Fibroblast of lung (primary cell): ENCODE measurements around the gene PDE3A. TPM values are rescaled to one million over a fixed set of nuclear protein-coding genes. Genes with fewer than 3 reads are reported as not detected.

ENCODE experiments used
- DNase-seq, 2 donors: peaks; one replicate each; pipeline versions ENCODE4 v3.0.0 to v3.0.0-alpha.2; 2010; ENCODE audit warnings: low read depth in 2 of 2
- H2AFZ ChIP-seq: 2 replicates; pipeline ENCODE4 v1.5.1; 2012; ENCODE audit warnings: low read length, control low read depth, inconsistent platforms
- H3K27ac ChIP-seq: 2 replicates; pipeline ENCODE4 v1.5.1; 2011; ENCODE audit warnings: low read length, control low read depth; ENCODE audit not compliant: insufficient read depth
- H3K27me3 ChIP-seq: 2 replicates; pipeline ENCODE4 v1.5.1; 2011; ENCODE audit warnings: mild to moderate bottlenecking, low read length; ENCODE audit not compliant: control insufficient read depth, insufficient read depth
- H3K36me3 ChIP-seq: 2 replicates; pipeline ENCODE4 v1.5.1; 2011; ENCODE audit warnings: low read length; ENCODE audit not compliant: control insufficient read depth, insufficient read depth
- H3K4me1 ChIP-seq: 2 replicates; pipeline ENCODE4 v1.5.1; 2011; ENCODE audit warnings: low read length; ENCODE audit not compliant: control insufficient read depth, insufficient read depth; ENCODE audit errors: extremely low read depth
- H3K4me2 ChIP-seq: 2 replicates; pipeline ENCODE4 v1.5.1; 2011; ENCODE audit warnings: low read length, control low read depth; ENCODE audit not compliant: insufficient read depth; ENCODE audit errors: extremely low read depth
- H3K4me3 ChIP-seq, 4 experiments: fragments of 200-600 bp in 1 of 4; sonication (generic) in 1 of 4; replicated peaks in 1 of 4; 2 replicates each; pipeline ENCODE4 v1.5.1; 2011 to 2016; ENCODE audit warnings: low read length in 4 of 4, low read depth in 3 of 4, mild to moderate bottlenecking in 3 of 4, control low read depth in 2 of 4, inconsistent platforms in 1 of 4, mixed read lengths in 1 of 4; ENCODE audit not compliant: insufficient read depth in 1 of 4; ENCODE audit errors: control extremely low read depth in 1 of 4
- H3K79me2 ChIP-seq: 2 replicates; pipeline ENCODE4 v1.5.1; 2012; ENCODE audit warnings: mild to moderate bottlenecking, low read length, inconsistent platforms; ENCODE audit not compliant: control insufficient read depth, insufficient read depth
- H3K9ac ChIP-seq: 2 replicates; pipeline ENCODE4 v1.5.1; 2011; ENCODE audit warnings: mild to moderate bottlenecking, low read length, control low read depth; ENCODE audit not compliant: insufficient read depth
- H3K9me3 ChIP-seq: 2 replicates; pipeline ENCODE4 v1.5.1; 2012; ENCODE audit warnings: low read depth, low read length; ENCODE audit not compliant: control insufficient read depth, insufficient read depth
- H4K20me1 ChIP-seq: 2 replicates; pipeline ENCODE4 v1.5.1; 2011; ENCODE audit warnings: low read length; ENCODE audit not compliant: control insufficient read depth, insufficient read depth; ENCODE audit errors: extremely low read depth
- CTCF ChIP-seq, 2 donors: IDR thresholded peaks in 1 of 2; conservative IDR thresholded peaks in 1 of 2; 1 replicate in 1 of 2; 2 replicates in 1 of 2; pipeline ENCODE4 v1.5.1; 2011 to 2012; ENCODE audit warnings: low read length in 2 of 2, control low read depth in 1 of 2, inconsistent platforms in 1 of 2, low read depth in 1 of 2, mild to moderate bottlenecking in 1 of 2
- EZH2 ChIP-seq: IDR thresholded peaks from 2 replicates; pipeline ENCODE4 v1.5.1; 2012; ENCODE audit warnings: low read length, control low read depth, mild to moderate bottlenecking; ENCODE audit errors: missing control alignments
- polyA plus RNA-seq, 2 donors: library from polyadenylated mRNA; depleted of rRNA in 1 of 2; stranded (reverse) in 1 of 2; unstranded in 1 of 2; fragments of >200 nt; gene quantifications; 2 replicates each; pipeline ENCODE4 v1.2.1, GENCODE V29; 2011 to 2012; ENCODE audit warnings: missing spikeins in 1 of 2
- total RNA-seq: library from RNA; depleted of rRNA; stranded (reverse); fragments of >200 nt; gene quantifications from 2 replicates; pipeline ENCODE4 v1.2.1, GENCODE V29; 2014

The PDE3A gene
- total and polyA plus RNA-seq, 2 donors (not counting 1 experiment from before 2014, with no cell fraction given) = 0.17 to 2.7 TPM

- no peak for TF ChIP-seq CTCF (conservative IDR thresholded peaks at IDR 0.05 in 1 of 2, IDR thresholded peaks at IDR 0.05 in 1 of 2; ENCODE audit: low read depth in 1 of 2, low read length in 2 of 2)
- TF ChIP-seq EZH2 = no peak
- no peaks in the 10 kb centered on the region for H4K20me1 ChIP-seq
- no peak overlapping the region for H2AFZ ChIP-seq
Measured at GRCh38 chr12:20398686-20399085, 30.3 kb downstream of the PDE3A start.

GRCh38 chr12:20400003-20400402 lies 31.7 kb downstream of the PDE3A start:
- no peak overlapping the region for H2AFZ ChIP-seq
- no peaks in the 10 kb centered on the region for H3K9me3 ChIP-seq
- no peaks in the 10 kb centered on the region for H3K27me3 ChIP-seq
- H3K4me3 ChIP-seq = no peak overlapping the region
- no peak overlapping the region for H3K27ac ChIP-seq
- no peaks in the 10 kb centered on the region for H4K20me1 ChIP-seq
- H3K79me2 ChIP-seq = no peaks in the 10 kb centered on the region
- no peaks in the 10 kb centered on the region for H3K36me3 ChIP-seq
- TF ChIP-seq CTCF (conservative IDR thresholded peaks at IDR 0.05 in 1 of 2, IDR thresholded peaks at IDR 0.05 in 1 of 2; ENCODE audit: low read depth in 1 of 2, low read length in 2 of 2) (no peak), EZH2 (no peak)
- H3K9ac ChIP-seq = no peak overlapping the region
- H3K4me2 ChIP-seq = no peak overlapping the region
- no peaks in the 10 kb centered on the region for H3K4me1 ChIP-seq
- DNase-seq = no peak

More at GRCh38 chr12:20398686-20399085, 30.3 kb downstream of the PDE3A start:
- Histone ChIP-seq H3K4me3 (no peak overlapping the region), H3K27me3 (no peaks in the 10 kb centered on the region), H3K9me3 (no peaks in the 10 kb centered on the region), H3K9ac (no peak overlapping the region), H3K27ac (no peak overlapping the region), H3K4me2 (no peak overlapping the region), H3K79me2 (no peaks in the 10 kb centered on the region), H3K4me1 (no peaks in the 10 kb centered on the region), H3K36me3 (no peaks in the 10 kb centered on the region)
- DNase-seq = no peak

GRCh38 chr12:20403230-20403629 lies 34.9 kb downstream of the PDE3A start:
- no peak overlapping the region for H3K9ac ChIP-seq
- no peak for TF ChIP-seq CTCF (conservative IDR thresholded peaks at IDR 0.05 in 1 of 2, IDR thresholded peaks at IDR 0.05 in 1 of 2; ENCODE audit: low read depth in 1 of 2, low read length in 2 of 2)
- no peak for TF ChIP-seq EZH2
- H3K9me3 ChIP-seq = no peaks in the 10 kb centered on the region
- no peaks in the 10 kb centered on the region for H3K27me3 ChIP-seq
- H4K20me1 ChIP-seq = no peaks in the 10 kb centered on the region
- H3K36me3 ChIP-seq = no peaks in the 10 kb centered on the region
- DNase-seq = no peak
- H3K27ac ChIP-seq = no peak overlapping the region
- no peaks in the 10 kb centered on the region for H3K79me2 ChIP-seq
- H2AFZ ChIP-seq = no peak overlapping the region
- H3K4me2 ChIP-seq = no peak overlapping the region
- H3K4me3 ChIP-seq = no peak overlapping the region
- no peaks in the 10 kb centered on the region for H3K4me1 ChIP-seq
